Endothelial cell (in vitro differentiated cells): ENCODE measurements around the gene MBOAT2. TPM values are rescaled to one million over a fixed set of nuclear protein-coding genes. Genes with fewer than 3 reads are reported as not detected.

Experiments used
- DNase-seq: peaks from one replicate; pipeline ENCODE4 v3.0.0; 2021; ENCODE audit warnings: low spot score
- H3K27ac Mint-ChIP-seq: one replicate; pipeline ENCODE4 v1.8.0; 2021; ENCODE audit warnings: mixed read lengths, inconsistent platforms; ENCODE audit not compliant: unreplicated experiment
- H3K27me3 Mint-ChIP-seq: one replicate; pipeline ENCODE4 v1.8.0; 2021; ENCODE audit warnings: mild to moderate bottlenecking, moderate library complexity, mixed read lengths, inconsistent platforms; ENCODE audit not compliant: unreplicated experiment
- H3K36me3 Mint-ChIP-seq: one replicate; pipeline ENCODE4 v1.8.0; 2021; ENCODE audit warnings: mild to moderate bottlenecking, low read depth, mixed read lengths, inconsistent platforms; ENCODE audit not compliant: unreplicated experiment
- H3K4me1 Mint-ChIP-seq: one replicate; pipeline ENCODE4 v1.8.0; 2021; ENCODE audit warnings: mild to moderate bottlenecking, mixed read lengths, inconsistent platforms; ENCODE audit not compliant: unreplicated experiment
- H3K4me3 Mint-ChIP-seq: one replicate; pipeline ENCODE4 v1.8.0; 2021; ENCODE audit warnings: mild to moderate bottlenecking, mixed read lengths, inconsistent platforms; ENCODE audit not compliant: unreplicated experiment
- H3K9me3 Mint-ChIP-seq: one replicate; pipeline ENCODE4 v1.8.0; 2021; ENCODE audit warnings: mixed read lengths, inconsistent platforms; ENCODE audit not compliant: unreplicated experiment
- total RNA-seq: library from RNA; stranded (reverse); fragmentation: NEBNext Ultra II Directional; extraction: Animal tissue kit (Norgen Biotek cat#: 25700); gene quantifications from one replicate; pipeline ENCODE4 v1.2.1, GENCODE V29; 2021; ENCODE audit not compliant: unreplicated experiment
- TF ChIP-seq, protein P1 (sequence below): fragments of 200-600 bp; sonication (generic); IDR thresholded peaks from one replicate; pipeline ENCODE4 v1.5.0; 2021; ENCODE audit warnings: antibody characterized with exemption; ENCODE audit not compliant: unreplicated experiment

MBOAT2 gene
- total RNA-seq, 1 donor from 2014 or later, result 71.6 TPM

DNA sequence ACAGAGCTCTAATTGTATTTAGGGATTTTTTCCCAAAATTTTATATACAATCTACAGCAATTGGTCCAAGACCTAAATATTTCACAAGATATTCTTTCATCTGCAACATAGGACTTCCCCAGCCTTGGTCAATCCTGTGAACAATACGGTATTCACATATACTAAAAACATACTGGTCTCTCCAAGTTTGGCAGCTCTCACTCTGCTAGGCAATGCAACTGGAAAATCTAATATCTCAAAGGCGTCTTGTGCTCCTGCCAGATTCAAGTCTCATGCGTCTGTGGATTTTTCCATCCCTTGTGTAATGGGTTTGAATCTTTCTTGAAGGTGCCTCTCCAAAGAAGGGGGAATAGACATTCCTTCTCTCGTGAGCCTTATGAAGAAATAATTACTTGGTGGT lies 27.4 kb upstream of the MBOAT2 start:
- TF ChIP-seq, protein P1, sequence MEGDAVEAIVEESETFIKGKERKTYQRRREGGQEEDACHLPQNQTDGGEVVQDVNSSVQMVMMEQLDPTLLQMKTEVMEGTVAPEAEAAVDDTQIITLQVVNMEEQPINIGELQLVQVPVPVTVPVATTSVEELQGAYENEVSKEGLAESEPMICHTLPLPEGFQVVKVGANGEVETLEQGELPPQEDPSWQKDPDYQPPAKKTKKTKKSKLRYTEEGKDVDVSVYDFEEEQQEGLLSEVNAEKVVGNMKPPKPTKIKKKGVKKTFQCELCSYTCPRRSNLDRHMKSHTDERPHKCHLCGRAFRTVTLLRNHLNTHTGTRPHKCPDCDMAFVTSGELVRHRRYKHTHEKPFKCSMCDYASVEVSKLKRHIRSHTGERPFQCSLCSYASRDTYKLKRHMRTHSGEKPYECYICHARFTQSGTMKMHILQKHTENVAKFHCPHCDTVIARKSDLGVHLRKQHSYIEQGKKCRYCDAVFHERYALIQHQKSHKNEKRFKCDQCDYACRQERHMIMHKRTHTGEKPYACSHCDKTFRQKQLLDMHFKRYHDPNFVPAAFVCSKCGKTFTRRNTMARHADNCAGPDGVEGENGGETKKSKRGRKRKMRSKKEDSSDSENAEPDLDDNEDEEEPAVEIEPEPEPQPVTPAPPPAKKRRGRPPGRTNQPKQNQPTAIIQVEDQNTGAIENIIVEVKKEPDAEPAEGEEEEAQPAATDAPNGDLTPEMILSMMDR, result no peak
- peaks cover 15% of the 10 kb centered on the region for H3K4me1 Mint-ChIP-seq
- H3K4me3 Mint-ChIP-seq, result no peak overlapping the region
- no peak for DNase-seq
- H3K36me3 Mint-ChIP-seq, result no peaks in the 10 kb centered on the region
- H3K27me3 Mint-ChIP-seq, result no peaks in the 10 kb centered on the region
- H3K27ac Mint-ChIP-seq, result no peak overlapping the region
- H3K9me3 Mint-ChIP-seq, result no peaks in the 10 kb centered on the region

DNA sequence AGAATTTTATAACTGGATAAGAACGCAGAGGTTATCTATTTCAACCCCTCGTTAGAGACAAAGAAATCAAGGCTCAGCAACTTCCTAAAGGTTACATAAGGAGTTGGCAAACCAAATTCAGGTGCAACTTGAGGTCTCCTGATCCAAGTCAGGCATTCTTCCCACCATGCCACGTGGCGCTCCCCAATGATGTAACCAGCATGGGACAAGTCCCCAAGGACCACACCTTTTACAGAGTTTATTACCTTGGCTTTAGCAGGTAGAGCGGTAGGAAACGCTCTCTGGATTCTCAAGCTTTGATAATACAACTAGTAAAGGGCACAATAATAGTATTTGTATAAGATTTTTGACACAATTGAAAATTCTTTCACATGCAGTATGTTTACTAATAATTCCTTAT lies 26.7 kb upstream of the MBOAT2 start:
- no peak overlapping the region for H3K4me3 Mint-ChIP-seq
- H3K27ac Mint-ChIP-seq, result no peak overlapping the region
- H3K36me3 Mint-ChIP-seq, result no peaks in the 10 kb centered on the region
- no peaks in the 10 kb centered on the region for H3K27me3 Mint-ChIP-seq
- H3K4me1 Mint-ChIP-seq, result peaks cover 15% of the 10 kb centered on the region
- no peak for DNase-seq
- TF ChIP-seq, protein P1, result no peak
- H3K9me3 Mint-ChIP-seq, result no peaks in the 10 kb centered on the region

DNA sequence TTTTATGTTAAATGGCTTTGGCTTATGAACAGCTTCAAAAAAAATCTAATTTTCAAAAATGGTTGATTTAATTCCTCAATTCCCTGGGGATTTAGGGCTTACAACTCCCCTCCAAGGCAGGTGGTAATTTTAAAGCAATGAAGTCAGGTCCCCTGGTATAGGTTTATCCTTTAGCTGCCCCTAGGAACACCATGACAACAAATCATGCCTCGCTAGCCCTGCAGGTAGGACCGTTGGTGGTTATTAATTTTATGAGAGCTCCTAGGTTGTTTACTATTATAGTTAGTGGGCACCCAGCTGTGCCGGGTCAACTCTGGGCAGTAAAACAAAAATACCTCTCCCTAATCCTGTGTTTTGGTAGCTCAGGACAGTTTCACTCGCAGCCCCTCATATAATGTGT lies 26.2 kb upstream of the MBOAT2 start:
- Mint-ChIP-seq H3K4me1 (peaks cover 15% of the 10 kb centered on the region), H3K27me3 (no peaks in the 10 kb centered on the region), H3K9me3 (no peaks in the 10 kb centered on the region), H3K27ac (no peak overlapping the region), H3K4me3 (no peak overlapping the region), H3K36me3 (no peaks in the 10 kb centered on the region)
- no peak for DNase-seq
- TF ChIP-seq, protein P1, result no peak

DNA sequence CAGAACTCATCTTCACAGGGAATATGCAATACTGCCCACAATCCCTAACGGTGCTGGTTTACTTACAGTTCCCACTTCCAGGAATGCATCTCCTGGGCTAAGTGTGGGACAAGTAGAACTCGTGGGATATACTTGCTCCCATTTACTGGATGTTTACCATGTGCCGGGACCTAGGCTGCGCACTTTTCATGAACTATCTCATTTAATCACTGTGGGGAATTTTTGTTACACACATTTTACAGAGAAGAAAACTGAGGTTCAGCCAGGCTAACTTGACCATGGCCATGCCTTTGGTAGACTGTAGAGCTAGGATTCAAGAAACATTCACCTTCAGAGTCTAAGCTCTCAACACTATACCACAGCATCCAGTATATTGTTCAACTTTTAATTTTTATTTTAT lies 24.4 kb upstream of the MBOAT2 start:
- no peak overlapping the region for H3K4me3 Mint-ChIP-seq
- no peaks in the 10 kb centered on the region for H3K27me3 Mint-ChIP-seq
- DNase-seq, result no peak
- no peak overlapping the region for H3K27ac Mint-ChIP-seq
- H3K36me3 Mint-ChIP-seq, result no peaks in the 10 kb centered on the region
- TF ChIP-seq, protein P1, result no peak
- peaks cover 4% of the 10 kb centered on the region for H3K4me1 Mint-ChIP-seq
- H3K9me3 Mint-ChIP-seq, result no peaks in the 10 kb centered on the region

DNA sequence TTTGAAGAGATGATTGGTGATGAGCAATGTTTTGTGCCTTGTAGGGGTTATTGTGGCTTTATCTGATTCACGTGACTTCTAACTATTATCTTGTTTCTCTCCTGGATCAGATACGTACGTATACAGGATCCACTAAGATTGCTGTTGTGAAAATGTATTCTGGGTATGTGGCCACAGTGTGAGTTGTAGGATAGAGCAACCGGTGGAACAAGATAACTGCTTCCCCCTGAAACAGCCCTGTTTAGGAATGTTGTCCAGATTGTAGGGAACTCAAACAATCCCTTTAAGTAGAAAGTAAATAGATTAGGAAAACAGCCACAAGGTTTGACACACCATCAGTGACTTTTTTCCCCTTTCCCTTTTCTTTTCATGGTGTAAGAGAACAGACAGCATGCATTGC lies 22.3 kb upstream of the MBOAT2 start:
- Mint-ChIP-seq H3K36me3 (no peaks in the 10 kb centered on the region), H3K27ac (no peak overlapping the region), H3K4me1 (no peaks in the 10 kb centered on the region), H3K9me3 (no peaks in the 10 kb centered on the region), H3K4me3 (no peak overlapping the region), H3K27me3 (no peaks in the 10 kb centered on the region)
- DNase-seq, result no peak
- TF ChIP-seq, protein P1, result no peak
